Measurements from ENCODE around the gene MRS2.

DNA sequence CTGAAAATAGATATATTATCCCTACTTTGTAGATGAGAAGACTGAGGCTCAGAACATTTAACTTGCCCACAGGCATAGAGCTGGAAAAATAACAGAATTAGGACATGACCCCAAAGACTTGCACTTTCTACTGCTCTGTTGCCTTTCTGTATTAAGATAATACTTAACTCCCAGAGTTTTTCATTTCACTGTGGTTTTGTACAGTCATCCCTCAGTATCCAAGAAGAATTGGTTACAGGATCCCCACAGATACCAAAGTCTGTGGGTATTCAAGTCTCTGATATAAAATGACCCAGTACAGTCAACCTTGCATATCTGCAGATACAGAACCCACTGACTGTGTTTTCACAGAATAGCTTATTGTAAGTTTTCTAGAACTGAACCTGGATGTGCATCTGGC is 16.8 kb downstream of the MRS2 start:
- TF ChIP-seq, protein P1, sequence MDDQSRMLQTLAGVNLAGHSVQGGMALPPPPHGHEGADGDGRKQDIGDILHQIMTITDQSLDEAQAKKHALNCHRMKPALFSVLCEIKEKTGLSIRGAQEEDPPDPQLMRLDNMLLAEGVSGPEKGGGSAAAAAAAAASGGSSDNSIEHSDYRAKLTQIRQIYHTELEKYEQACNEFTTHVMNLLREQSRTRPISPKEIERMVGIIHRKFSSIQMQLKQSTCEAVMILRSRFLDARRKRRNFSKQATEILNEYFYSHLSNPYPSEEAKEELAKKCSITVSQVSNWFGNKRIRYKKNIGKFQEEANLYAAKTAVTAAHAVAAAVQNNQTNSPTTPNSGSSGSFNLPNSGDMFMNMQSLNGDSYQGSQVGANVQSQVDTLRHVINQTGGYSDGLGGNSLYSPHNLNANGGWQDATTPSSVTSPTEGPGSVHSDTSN (IDR thresholded peaks at IDR 0.05): no peak
- TF ChIP-seq, protein P2, sequence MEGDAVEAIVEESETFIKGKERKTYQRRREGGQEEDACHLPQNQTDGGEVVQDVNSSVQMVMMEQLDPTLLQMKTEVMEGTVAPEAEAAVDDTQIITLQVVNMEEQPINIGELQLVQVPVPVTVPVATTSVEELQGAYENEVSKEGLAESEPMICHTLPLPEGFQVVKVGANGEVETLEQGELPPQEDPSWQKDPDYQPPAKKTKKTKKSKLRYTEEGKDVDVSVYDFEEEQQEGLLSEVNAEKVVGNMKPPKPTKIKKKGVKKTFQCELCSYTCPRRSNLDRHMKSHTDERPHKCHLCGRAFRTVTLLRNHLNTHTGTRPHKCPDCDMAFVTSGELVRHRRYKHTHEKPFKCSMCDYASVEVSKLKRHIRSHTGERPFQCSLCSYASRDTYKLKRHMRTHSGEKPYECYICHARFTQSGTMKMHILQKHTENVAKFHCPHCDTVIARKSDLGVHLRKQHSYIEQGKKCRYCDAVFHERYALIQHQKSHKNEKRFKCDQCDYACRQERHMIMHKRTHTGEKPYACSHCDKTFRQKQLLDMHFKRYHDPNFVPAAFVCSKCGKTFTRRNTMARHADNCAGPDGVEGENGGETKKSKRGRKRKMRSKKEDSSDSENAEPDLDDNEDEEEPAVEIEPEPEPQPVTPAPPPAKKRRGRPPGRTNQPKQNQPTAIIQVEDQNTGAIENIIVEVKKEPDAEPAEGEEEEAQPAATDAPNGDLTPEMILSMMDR (IDR thresholded peaks at IDR 0.05): no peak
- no peak for TF ChIP-seq POLR2AphosphoS5 (IDR thresholded peaks at IDR 0.05; ENCODE audit: low read depth, low read length)
- TF ChIP-seq SMC3 (IDR thresholded peaks at IDR 0.05; ENCODE audit: low read depth, low read length): no peak
- TF ChIP-seq, protein P3, sequence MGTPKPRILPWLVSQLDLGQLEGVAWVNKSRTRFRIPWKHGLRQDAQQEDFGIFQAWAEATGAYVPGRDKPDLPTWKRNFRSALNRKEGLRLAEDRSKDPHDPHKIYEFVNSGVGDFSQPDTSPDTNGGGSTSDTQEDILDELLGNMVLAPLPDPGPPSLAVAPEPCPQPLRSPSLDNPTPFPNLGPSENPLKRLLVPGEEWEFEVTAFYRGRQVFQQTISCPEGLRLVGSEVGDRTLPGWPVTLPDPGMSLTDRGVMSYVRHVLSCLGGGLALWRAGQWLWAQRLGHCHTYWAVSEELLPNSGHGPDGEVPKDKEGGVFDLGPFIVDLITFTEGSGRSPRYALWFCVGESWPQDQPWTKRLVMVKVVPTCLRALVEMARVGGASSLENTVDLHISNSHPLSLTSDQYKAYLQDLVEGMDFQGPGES (IDR thresholded peaks at IDR 0.05; ENCODE audit: low read depth, low read length): no peak
- TF ChIP-seq CHD2 (IDR thresholded peaks at IDR 0.05; ENCODE audit: low read length, partially characterized antibody): no peak
- TF ChIP-seq JUND (IDR thresholded peaks at IDR 0.05): no peak
- no peak for TF ChIP-seq MXI1 (IDR thresholded peaks at IDR 0.05; ENCODE audit: low read depth, low read length)
- TF ChIP-seq RXRA (IDR thresholded peaks at IDR 0.05; ENCODE audit: borderline replicate concordance, low read depth): no peak
- TF ChIP-seq, protein P4, sequence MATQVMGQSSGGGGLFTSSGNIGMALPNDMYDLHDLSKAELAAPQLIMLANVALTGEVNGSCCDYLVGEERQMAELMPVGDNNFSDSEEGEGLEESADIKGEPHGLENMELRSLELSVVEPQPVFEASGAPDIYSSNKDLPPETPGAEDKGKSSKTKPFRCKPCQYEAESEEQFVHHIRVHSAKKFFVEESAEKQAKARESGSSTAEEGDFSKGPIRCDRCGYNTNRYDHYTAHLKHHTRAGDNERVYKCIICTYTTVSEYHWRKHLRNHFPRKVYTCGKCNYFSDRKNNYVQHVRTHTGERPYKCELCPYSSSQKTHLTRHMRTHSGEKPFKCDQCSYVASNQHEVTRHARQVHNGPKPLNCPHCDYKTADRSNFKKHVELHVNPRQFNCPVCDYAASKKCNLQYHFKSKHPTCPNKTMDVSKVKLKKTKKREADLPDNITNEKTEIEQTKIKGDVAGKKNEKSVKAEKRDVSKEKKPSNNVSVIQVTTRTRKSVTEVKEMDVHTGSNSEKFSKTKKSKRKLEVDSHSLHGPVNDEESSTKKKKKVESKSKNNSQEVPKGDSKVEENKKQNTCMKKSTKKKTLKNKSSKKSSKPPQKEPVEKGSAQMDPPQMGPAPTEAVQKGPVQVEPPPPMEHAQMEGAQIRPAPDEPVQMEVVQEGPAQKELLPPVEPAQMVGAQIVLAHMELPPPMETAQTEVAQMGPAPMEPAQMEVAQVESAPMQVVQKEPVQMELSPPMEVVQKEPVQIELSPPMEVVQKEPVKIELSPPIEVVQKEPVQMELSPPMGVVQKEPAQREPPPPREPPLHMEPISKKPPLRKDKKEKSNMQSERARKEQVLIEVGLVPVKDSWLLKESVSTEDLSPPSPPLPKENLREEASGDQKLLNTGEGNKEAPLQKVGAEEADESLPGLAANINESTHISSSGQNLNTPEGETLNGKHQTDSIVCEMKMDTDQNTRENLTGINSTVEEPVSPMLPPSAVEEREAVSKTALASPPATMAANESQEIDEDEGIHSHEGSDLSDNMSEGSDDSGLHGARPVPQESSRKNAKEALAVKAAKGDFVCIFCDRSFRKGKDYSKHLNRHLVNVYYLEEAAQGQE (IDR thresholded peaks at IDR 0.05; ENCODE audit: low read depth, low read length): no peak
- TF ChIP-seq FOSL2 (IDR thresholded peaks at IDR 0.05; ENCODE audit: borderline replicate concordance, low read depth): no peak
- TF ChIP-seq GATA2 (CRISPR knock-in tag; IDR thresholded peaks at IDR 0.05): no peak
- TF ChIP-seq, protein P5, sequence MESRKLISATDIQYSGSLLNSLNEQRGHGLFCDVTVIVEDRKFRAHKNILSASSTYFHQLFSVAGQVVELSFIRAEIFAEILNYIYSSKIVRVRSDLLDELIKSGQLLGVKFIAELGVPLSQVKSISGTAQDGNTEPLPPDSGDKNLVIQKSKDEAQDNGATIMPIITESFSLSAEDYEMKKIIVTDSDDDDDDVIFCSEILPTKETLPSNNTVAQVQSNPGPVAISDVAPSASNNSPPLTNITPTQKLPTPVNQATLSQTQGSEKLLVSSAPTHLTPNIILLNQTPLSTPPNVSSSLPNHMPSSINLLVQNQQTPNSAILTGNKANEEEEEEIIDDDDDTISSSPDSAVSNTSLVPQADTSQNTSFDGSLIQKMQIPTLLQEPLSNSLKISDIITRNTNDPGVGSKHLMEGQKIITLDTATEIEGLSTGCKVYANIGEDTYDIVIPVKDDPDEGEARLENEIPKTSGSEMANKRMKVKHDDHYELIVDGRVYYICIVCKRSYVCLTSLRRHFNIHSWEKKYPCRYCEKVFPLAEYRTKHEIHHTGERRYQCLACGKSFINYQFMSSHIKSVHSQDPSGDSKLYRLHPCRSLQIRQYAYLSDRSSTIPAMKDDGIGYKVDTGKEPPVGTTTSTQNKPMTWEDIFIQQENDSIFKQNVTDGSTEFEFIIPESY (IDR thresholded peaks at IDR 0.05; ENCODE audit: borderline replicate concordance, low read depth): no peak

Measured in SK-N-SH (cell line).